ENCODE data around the gene KDM5B. TPM values are rescaled to one million over a fixed set of nuclear protein-coding genes. Genes with fewer than 3 reads are reported as not detected.
"Not testable (repeated sequence)": the region's sequence is repeated elsewhere in the genome, so short reads cannot be mapped to it uniquely, and the experiment has no call there.

The KDM5B gene
- total RNA-seq, 2 donors from 2014 or later: 92.2 to 150 TPM

- Mint-ChIP-seq H3K4me3 (no peak overlapping the region), H3K4me1 (ENCODE audit: low read depth in 2 of 2) (peaks cover 2 to 3% of the 10 kb centered on the region in 2 donors), H3K36me3 (peaks cover 32% of the 10 kb centered on the region), H3K27ac (no peak overlapping the region), H3K27me3 (no peaks in the 10 kb centered on the region), H3K9me3 (peaks cover 4% of the 10 kb centered on the region)
- DNase-seq (ENCODE audit: low spot score): no peak
- no peak for ATAC-seq
Observed at GRCh38 chr1:202745323-202745888, 62.8 kb downstream of the KDM5B start.

- not testable (repeated sequence) for H3K27me3 Mint-ChIP-seq; H3K4me3 Mint-ChIP-seq; H3K9me3 Mint-ChIP-seq; ATAC-seq; DNase-seq (ENCODE audit: low spot score); H3K4me1 Mint-ChIP-seq (ENCODE audit: low read depth in 2 of 2); H3K27ac Mint-ChIP-seq
- H3K36me3 Mint-ChIP-seq: peaks cover 32% of the 10 kb centered on the region
Observed at GRCh38 chr1:202744770-202745169, 63.5 kb downstream of the KDM5B start.

- no peak overlapping the region for H3K27ac Mint-ChIP-seq
- H3K4me1 Mint-ChIP-seq (ENCODE audit: low read depth in 2 of 2): peaks cover 2 to 3% of the 10 kb centered on the region in 2 donors
- DNase-seq (ENCODE audit: low spot score) (no peak), ATAC-seq (no peak)
- H3K36me3 Mint-ChIP-seq: peaks cover 28% of the 10 kb centered on the region
- peaks cover 4% of the 10 kb centered on the region for H3K9me3 Mint-ChIP-seq
- no peak overlapping the region for H3K4me3 Mint-ChIP-seq
- H3K27me3 Mint-ChIP-seq: no peaks in the 10 kb centered on the region
Observed at GRCh38 chr1:202742496-202742895, 65.7 kb downstream of the KDM5B start.

GRCh38 chr1:202733251-202733650 is 75.0 kb downstream of the KDM5B start:
- no peak for DNase-seq (ENCODE audit: low spot score)
- H3K4me3 Mint-ChIP-seq: no peak overlapping the region
- H3K4me1 Mint-ChIP-seq (ENCODE audit: low read depth in 2 of 2): peaks cover 0 to 5% of the 10 kb centered on the region in 2 donors
- H3K36me3 Mint-ChIP-seq: peaks cover 58% of the 10 kb centered on the region
- no peaks in the 10 kb centered on the region for H3K27me3 Mint-ChIP-seq
- H3K27ac Mint-ChIP-seq: no peak overlapping the region
- no peaks in the 10 kb centered on the region for H3K9me3 Mint-ChIP-seq
- ATAC-seq: no peak

GRCh38 chr1:202728951-202729350 is 79.3 kb downstream of the KDM5B start:
- Mint-ChIP-seq H3K4me1 (ENCODE audit: low read depth in 2 of 2) (peaks cover 0 to 2% of the 10 kb centered on the region in 2 donors), H3K27me3 (no peaks in the 10 kb centered on the region), H3K27ac (no peak overlapping the region), H3K4me3 (no peak overlapping the region), H3K36me3 (peaks cover 61% of the 10 kb centered on the region), H3K9me3 (no peaks in the 10 kb centered on the region)
- ATAC-seq (no peak), DNase-seq (ENCODE audit: low spot score) (no peak)

GRCh38 chr1:202725526-202725925 is 82.7 kb downstream of the KDM5B start:
- H3K36me3 Mint-ChIP-seq: peaks cover 33% of the 10 kb centered on the region
- no peak overlapping the region for H3K27ac Mint-ChIP-seq
- H3K9me3 Mint-ChIP-seq: no peaks in the 10 kb centered on the region
- H3K4me3 Mint-ChIP-seq: no peak overlapping the region
- no peak for ATAC-seq
- H3K4me1 Mint-ChIP-seq (ENCODE audit: low read depth in 2 of 2): peaks cover 0 to 2% of the 10 kb centered on the region in 2 donors
- no peaks in the 10 kb centered on the region for H3K27me3 Mint-ChIP-seq
- DNase-seq (ENCODE audit: low spot score): no peak

GRCh38 chr1:202723708-202724107 is 84.5 kb downstream of the KDM5B start:
- peaks cover 19% of the 10 kb centered on the region for H3K36me3 Mint-ChIP-seq
- DNase-seq (ENCODE audit: low spot score): no peak
- H3K9me3 Mint-ChIP-seq: no peaks in the 10 kb centered on the region
- peaks cover 0 to 4% of the 10 kb centered on the region in 2 donors for H3K4me1 Mint-ChIP-seq (ENCODE audit: low read depth in 2 of 2)
- no peaks in the 10 kb centered on the region for H3K27me3 Mint-ChIP-seq
- ATAC-seq: no peak
- no peak overlapping the region for H3K4me3 Mint-ChIP-seq
- H3K27ac Mint-ChIP-seq: no peak overlapping the region

- not testable (repeated sequence) for ATAC-seq; H3K9me3 Mint-ChIP-seq; H3K27ac Mint-ChIP-seq; DNase-seq (ENCODE audit: low spot score); H3K4me1 Mint-ChIP-seq (ENCODE audit: low read depth in 2 of 2); H3K4me3 Mint-ChIP-seq; H3K27me3 Mint-ChIP-seq
- H3K36me3 Mint-ChIP-seq: peaks cover 12% of the 10 kb centered on the region
Observed at GRCh38 chr1:202723046-202723445, 85.2 kb downstream of the KDM5B start.

GRCh38 chr1:202716654-202717053 is 91.6 kb downstream of the KDM5B start:
- DNase-seq (ENCODE audit: low spot score) (no peak), ATAC-seq (no peak)
- Mint-ChIP-seq H3K36me3 (no peaks in the 10 kb centered on the region), H3K4me1 (ENCODE audit: low read depth in 2 of 2) (peaks cover 0 to 4% of the 10 kb centered on the region in 2 donors), H3K27me3 (peaks cover 13 to 15% of the 10 kb centered on the region in 2 donors), H3K9me3 (no peaks in the 10 kb centered on the region), H3K4me3 (no peak overlapping the region), H3K27ac (no peak overlapping the region)

GRCh38 chr1:202714202-202714601 is 94.0 kb downstream of the KDM5B start:
- peaks cover 23 to 32% of the 10 kb centered on the region in 2 donors for H3K27me3 Mint-ChIP-seq
- H3K4me3 Mint-ChIP-seq; DNase-seq (ENCODE audit: low spot score); H3K9me3 Mint-ChIP-seq; H3K4me1 Mint-ChIP-seq (ENCODE audit: low read depth in 2 of 2); H3K36me3 Mint-ChIP-seq; H3K27ac Mint-ChIP-seq; ATAC-seq: not testable (repeated sequence)

- Mint-ChIP-seq H3K27me3 (peaks cover 27 to 35% of the 10 kb centered on the region in 2 donors), H3K9me3 (no peaks in the 10 kb centered on the region), H3K4me3 (no peak overlapping the region), H3K36me3 (no peaks in the 10 kb centered on the region), H3K4me1 (ENCODE audit: low read depth in 2 of 2) (no peaks in the 10 kb centered on the region), H3K27ac (no peak overlapping the region)
- DNase-seq (ENCODE audit: low spot score): no peak
- ATAC-seq: no peak
Observed at GRCh38 chr1:202713110-202713509, 95.1 kb downstream of the KDM5B start.

- Mint-ChIP-seq H3K36me3 (no peaks in the 10 kb centered on the region), H3K4me3 (no peak overlapping the region), H3K27ac (no peak overlapping the region), H3K9me3 (no peaks in the 10 kb centered on the region), H3K27me3 (peaks cover 34 to 45% of the 10 kb centered on the region in 2 donors), H3K4me1 (ENCODE audit: low read depth in 2 of 2) (no peaks in the 10 kb centered on the region)
- ATAC-seq: no peak
- DNase-seq (ENCODE audit: low spot score): no peak
Observed at GRCh38 chr1:202711949-202712635, 96.1 kb downstream of the KDM5B start.

GRCh38 chr1:202710070-202711045 is 97.9 kb downstream of the KDM5B start, which contains the start of gene SYT2:
TSS of gene SYT2 (minus strand) at chr1:202710454. CDS start at chr1:202605772, 104,682 bp downstream.
- peaks cover 45 to 56% of the 10 kb centered on the region in 2 donors for H3K27me3 Mint-ChIP-seq
- H3K4me3 Mint-ChIP-seq: no peak within 1 kb of the TSS
- H3K36me3 Mint-ChIP-seq: no peaks in the 10 kb centered on the region
- DNase-seq (ENCODE audit: low spot score) (no peak), ATAC-seq (peak in 1 of 2 donors; percentile 37)
- no peak within 1 kb of the TSS for H3K27ac Mint-ChIP-seq
- H3K9me3 Mint-ChIP-seq: no peaks in the 10 kb centered on the region
- no peaks in the 10 kb centered on the region for H3K4me1 Mint-ChIP-seq (ENCODE audit: low read depth in 2 of 2)
